Measurements from ENCODE around the gene FRS3.

The FRS3 gene

DNA sequence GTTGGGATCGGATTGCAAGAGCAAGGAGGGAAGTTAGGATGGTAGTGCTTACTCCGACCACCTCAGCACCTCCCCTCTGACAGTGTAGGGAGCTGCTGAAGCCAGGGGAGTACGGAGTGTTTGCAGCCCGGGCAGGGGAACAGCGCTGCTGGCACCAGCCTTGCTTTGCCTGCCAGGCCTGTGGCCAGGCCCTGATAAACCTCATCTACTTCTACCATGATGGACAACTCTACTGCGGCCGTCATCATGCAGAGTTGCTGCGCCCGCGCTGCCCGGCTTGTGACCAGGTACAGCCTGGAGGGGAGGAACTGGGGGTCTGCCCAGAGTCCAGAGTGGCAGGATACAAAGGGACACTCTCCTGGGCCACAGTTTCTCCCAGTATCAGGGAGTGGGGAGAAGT is 5.6 kb upstream of the FRS3 start:
- H3K27me3 ChIP-seq (ENCODE audit: low read depth), result no peaks in the 10 kb centered on the region

DNA sequence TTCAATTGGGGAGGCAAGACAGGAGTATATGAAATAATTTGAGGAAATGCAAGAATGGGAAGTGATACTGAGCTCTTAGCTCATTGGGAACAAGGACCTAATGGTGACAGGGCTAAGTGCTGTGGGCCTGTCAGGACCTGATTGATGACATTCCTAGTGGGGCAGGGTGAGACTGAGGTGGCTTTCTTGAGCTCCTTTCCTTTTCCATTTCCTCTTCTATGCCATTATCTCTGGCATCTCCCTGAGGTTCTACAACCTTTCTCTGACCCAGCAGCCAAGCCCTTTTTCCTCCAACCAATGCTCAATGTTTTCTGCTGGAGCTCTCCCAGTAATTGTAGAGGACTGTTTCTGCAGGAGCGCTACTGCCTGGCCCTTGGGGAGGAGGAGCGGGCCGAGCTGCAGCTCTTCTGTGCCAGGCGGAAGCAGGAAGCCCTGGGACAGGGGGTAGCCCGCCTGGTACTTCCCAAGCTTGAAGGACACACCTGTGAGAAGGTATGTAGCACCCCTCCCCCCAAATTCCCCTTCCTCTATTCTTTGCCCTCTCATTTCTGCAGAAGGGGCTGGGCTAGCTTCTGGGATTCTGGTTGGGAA is 5.0 kb upstream of the FRS3 start:
- H3K4me1 ChIP-seq, result peaks cover 9% of the 10 kb centered on the region
- H3K9me3 ChIP-seq, result no peaks in the 10 kb centered on the region
- no peaks in the 10 kb centered on the region for H3K27me3 ChIP-seq (ENCODE audit: low read depth)
- peaks cover 14% of the 10 kb centered on the region for H3K36me3 ChIP-seq (replicated peaks)
- no peak for DNase-seq (ENCODE audit: low spot score in 2 of 2)
- in situ Hi-C loops (cut with MboI; ENCODE audit: low sequenced_read_pairs), result loop anchor here (5.0 kb wide), 2 partner anchors 138 to 258 kb away; partner anchors contain the start of genes BYSL and MED20
- H3K4me3 ChIP-seq, result no peak overlapping the region

More for the DNA sequence above, 5.6 kb upstream of the FRS3 start:
- no peak for DNase-seq (ENCODE audit: low spot score in 2 of 2)
- peaks cover 9% of the 10 kb centered on the region for H3K4me1 ChIP-seq
- no peak overlapping the region for H3K4me3 ChIP-seq
- H3K9me3 ChIP-seq, result no peaks in the 10 kb centered on the region
- peaks cover 20% of the 10 kb centered on the region for H3K36me3 ChIP-seq (replicated peaks)
- in situ Hi-C loops (cut with MboI; ENCODE audit: low sequenced_read_pairs), result loop anchor here (5.0 kb wide), 1 partner anchor 137 kb away; the partner anchor contains the start of genes BYSL and MED20

DNA sequence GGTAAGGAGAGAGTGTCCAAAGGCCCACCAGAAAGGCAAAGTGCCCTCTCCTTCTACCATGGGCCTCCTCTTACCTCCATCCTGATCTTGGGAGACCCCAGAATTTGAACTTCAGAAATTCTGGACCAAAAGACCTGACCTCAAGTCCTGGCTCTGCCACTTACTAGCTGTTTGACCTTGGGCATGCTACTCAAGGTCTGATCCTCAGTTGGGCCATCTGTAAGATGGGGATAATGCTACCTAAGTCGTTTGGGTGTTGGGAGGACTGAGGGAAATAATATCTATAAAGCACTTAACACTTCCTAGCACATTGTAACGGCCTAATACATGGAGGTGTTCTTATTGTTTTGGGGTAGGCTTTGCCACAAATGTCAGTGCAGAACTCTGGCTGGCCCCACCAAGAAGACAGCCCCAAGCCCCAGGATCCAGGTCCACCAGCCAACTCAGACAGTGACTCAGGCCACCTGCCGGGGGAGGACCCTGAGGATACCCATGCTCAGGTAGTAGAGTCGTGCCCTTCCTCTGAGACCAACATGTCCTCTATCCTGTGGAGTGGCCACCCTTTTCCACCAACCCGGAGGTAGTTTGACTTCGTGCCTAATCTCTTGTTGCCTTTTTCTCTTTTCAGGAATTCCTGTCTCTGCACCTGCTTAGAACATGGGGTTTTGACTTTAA is 3.5 kb upstream of the FRS3 start:
- Histone ChIP-seq H3K4me1 (peaks cover 15% of the 10 kb centered on the region), H3K9me3 (no peaks in the 10 kb centered on the region), H3K27me3 (ENCODE audit: low read depth) (no peaks in the 10 kb centered on the region), H3K36me3 (replicated peaks) (peaks cover 3% of the 10 kb centered on the region), H3K4me3 (no peak overlapping the region)
- DNase-seq (ENCODE audit: low spot score in 2 of 2), result no peak
- in situ Hi-C loops (cut with MboI; ENCODE audit: low sequenced_read_pairs), result loop anchor here (5.0 kb wide), 1 partner anchor 259 kb away; no protein-coding TSS in a partner anchor

DNA sequence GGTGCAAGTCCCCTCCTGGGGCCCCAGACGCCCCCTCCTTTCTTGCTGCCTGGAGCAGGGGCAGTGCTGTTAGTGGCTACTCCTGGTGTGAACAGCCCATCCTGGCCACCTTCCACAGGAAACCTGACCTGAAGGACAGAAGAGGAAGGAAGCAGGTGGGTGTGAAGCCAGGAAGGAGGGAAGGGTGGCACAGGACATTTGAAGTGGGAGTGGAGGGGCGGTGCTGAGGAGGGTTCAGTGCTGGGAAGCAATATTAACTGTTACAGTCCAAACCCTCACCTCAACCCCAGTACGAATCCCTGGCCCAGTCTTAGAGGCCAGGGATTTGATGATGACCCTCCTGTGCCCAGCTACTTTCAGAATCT is 1.6 kb upstream of the FRS3 start:
- Histone ChIP-seq H3K4me1 (peaks cover 15% of the 10 kb centered on the region), H3K4me3 (peak overlapping the region; percentile 53), H3K27me3 (ENCODE audit: low read depth) (no peaks in the 10 kb centered on the region), H3K9me3 (no peaks in the 10 kb centered on the region), H3K36me3 (replicated peaks) (0 out of 2 replicates have a peak, but pooled peaks cover 2% of the 10 kb centered on the region)
- in situ Hi-C loops (cut with MboI; ENCODE audit: low sequenced_read_pairs), result loop anchor here (5.0 kb wide), 1 partner anchor 261 kb away; no protein-coding TSS in a partner anchor
- no peak for DNase-seq (ENCODE audit: low spot score in 2 of 2)

DNA sequence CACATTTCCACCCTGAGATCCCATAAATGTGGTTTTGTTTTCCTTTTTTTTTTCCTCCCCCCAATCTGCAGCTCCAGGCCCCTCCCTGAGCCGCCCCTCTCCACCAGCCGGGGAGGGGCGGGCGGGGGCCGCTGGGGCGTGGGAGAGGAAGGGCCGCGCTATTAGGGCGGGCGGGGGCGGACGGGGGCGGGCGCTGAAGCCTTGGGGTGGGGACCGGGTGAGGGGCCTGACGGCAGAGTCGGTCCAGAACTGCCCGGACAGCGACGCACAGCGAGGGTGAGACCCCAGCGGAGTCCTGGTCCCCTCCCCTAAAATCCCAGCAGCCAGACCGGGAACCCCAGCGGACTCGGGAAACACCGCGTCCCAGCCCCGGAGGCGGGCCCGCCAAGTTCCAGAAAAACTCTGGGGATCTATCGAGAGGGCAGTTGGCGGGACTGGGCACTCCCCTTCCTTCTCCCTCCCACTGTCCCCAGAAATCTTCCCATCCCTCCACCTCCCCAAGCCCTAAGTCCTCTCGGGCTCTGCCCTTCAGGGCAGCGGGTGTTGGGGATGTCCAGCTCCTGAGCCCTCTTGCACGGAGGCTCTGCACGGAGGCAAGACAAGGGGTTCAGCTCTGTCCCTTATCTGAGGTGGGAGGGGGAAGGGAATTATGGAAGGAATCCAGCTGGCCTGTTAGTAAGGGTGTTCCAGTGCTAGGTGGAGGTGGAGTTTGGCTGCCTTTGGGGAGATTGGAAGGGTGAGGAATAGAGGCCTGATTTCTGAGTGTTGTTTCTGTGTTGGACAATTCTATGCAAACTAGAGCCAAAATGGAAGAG is 1.1 kb upstream of the FRS3 start, which contains the start of gene PRICKLE4:
TSS of gene PRICKLE4 (plus strand) at position 232 of the 815 bp plus-strand sequence. CDS start 2,692 bp downstream, outside the sequence.
- no peaks in the 10 kb centered on the region for H3K9me3 ChIP-seq
- peaks cover 12% of the 10 kb centered on the region for H3K4me1 ChIP-seq
- no peaks in the 10 kb centered on the region for H3K27me3 ChIP-seq (ENCODE audit: low read depth)
- in situ Hi-C loops (cut with MboI; ENCODE audit: low sequenced_read_pairs), result loop anchor here (5.0 kb wide), 1 partner anchor 262 kb away; no protein-coding TSS in a partner anchor
- peaks cover 5% of the 10 kb centered on the region for H3K36me3 ChIP-seq (replicated peaks)
- H3K4me3 ChIP-seq, result peak within 1 kb of the TSS; percentile 53
- DNase-seq (ENCODE audit: low spot score in 2 of 2), result peak; percentile 5 to 56

DNA sequence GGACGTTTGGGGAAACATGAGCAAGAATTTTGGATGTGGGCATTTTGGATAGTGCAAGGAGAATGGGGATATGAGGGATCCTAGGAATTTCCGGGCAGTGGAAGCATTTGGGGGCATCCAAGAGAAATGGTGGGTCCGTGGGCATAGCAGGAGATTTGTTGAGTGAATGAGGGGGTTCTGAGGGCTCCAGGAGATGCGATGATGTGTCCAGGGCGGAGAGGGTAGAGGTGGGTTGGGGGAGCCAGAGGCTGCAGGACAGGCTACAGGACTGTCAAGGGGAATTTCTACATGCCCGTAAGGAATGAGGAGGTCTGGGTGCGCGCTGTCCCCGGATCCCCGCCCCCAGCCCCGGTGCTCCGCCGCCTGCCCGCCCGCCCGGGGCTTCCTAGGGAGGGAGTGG is 364 bp downstream of the FRS3 start:
- Histone ChIP-seq H3K9me3 (no peaks in the 10 kb centered on the region), H3K36me3 (replicated peaks) (peaks cover 19% of the 10 kb centered on the region), H3K27me3 (ENCODE audit: low read depth) (no peaks in the 10 kb centered on the region), H3K4me1 (peaks cover 12% of the 10 kb centered on the region), H3K4me3 (peak overlapping the region; percentile 49)
- no peak for DNase-seq (ENCODE audit: low spot score in 2 of 2)
- in situ Hi-C loops (cut with MboI; ENCODE audit: low sequenced_read_pairs), result no loop called here

DNA sequence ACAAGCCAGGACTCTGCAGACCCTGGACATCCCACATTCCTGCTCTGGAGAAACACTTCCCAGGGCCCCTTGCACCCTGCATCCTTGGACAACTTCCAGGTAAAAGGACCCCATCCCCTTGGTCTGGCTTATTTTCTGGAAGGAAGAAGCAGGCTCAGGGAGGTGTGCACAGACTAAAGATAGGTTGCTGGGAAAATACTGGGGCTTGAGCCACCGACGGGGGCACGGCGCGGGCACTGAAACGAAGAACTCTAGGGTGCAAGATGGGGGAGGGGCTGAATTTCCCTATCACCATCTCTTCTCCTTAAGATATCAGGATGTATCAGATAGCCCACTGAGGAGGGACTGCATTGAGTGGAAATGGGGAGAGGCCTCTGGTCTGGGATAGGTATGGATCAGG is 805 bp downstream of the FRS3 start:
- Histone ChIP-seq H3K4me3 (peak overlapping the region; percentile 49), H3K36me3 (replicated peaks) (peaks cover 20% of the 10 kb centered on the region), H3K4me1 (peaks cover 12% of the 10 kb centered on the region), H3K9me3 (no peaks in the 10 kb centered on the region), H3K27me3 (ENCODE audit: low read depth) (no peaks in the 10 kb centered on the region)
- in situ Hi-C loops (cut with MboI; ENCODE audit: low sequenced_read_pairs), result no loop called here
- DNase-seq (ENCODE audit: low spot score in 2 of 2), result no peak

DNA sequence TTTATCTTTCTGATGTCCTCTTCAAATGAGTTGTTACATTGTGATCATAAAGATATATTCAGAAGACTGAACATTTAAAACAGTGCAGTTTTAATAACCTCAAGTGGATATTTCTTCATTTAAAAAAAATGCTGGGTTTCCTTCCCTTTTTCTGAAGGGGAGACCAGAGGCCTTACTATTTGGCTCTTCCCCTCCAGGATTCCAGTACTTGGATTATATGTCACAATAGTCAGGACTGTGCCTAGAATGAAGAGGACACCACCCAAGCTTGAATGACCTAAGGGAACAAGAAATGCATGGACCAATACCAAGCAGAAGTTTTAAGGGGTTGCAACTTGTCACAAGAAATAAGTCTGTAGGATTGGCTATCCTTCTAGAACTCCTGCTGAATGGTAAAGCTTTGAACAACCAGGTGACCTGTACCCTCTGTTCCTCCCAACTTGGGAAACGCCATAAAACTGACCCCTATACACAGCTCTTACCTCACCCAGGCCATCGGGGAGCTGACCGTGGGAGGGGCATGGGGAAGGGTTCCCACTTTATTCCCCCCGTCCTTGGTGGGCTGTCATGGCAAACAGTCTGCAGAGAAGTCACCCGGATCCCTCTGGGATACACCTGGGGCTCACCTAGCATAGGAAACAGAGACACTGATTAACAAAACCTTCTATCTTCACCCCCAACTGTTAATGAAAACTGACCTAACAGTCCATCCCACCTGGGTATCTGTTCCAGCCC is 2.0 kb downstream of the FRS3 start:
- no peak overlapping the region for H3K4me3 ChIP-seq
- H3K27me3 ChIP-seq (ENCODE audit: low read depth), result no peaks in the 10 kb centered on the region
- H3K36me3 ChIP-seq (replicated peaks), result peaks cover 20% of the 10 kb centered on the region
- H3K4me1 ChIP-seq, result peaks cover 12% of the 10 kb centered on the region
- in situ Hi-C loops (cut with MboI; ENCODE audit: low sequenced_read_pairs), result no loop called here
- H3K9me3 ChIP-seq, result no peaks in the 10 kb centered on the region
- DNase-seq (ENCODE audit: low spot score in 2 of 2), result no peak

DNA sequence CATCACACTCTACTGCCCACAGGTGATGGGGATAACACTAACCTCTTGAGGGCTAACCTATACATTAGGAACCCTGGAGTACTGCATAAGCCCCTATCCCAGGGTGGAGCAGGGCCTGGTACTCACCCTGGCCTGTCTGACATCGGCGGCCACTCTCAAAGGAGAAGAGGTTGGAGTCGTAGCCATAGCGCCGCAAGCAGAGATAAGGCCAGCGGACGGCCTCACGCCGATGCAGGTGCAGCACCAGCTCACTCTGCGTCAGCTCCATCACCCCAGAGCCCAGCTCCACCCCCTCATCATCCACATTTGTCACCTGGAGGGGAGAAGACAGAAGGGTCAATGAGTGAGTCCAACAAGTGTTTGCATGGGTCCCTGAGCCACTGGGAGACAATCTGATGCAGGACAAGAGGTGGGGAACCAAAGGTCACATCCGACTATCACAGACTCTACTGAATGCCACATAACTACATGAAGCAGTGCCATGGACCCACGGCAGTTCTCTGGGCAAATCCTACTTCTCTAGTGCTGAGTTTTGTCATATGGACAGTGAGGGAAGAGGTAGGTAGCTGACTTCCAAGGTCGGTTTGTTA is 4.3 kb downstream of the FRS3 start:
- Histone ChIP-seq H3K27me3 (ENCODE audit: low read depth) (no peaks in the 10 kb centered on the region), H3K4me1 (peaks cover 6% of the 10 kb centered on the region; the same call in 1 of the 2 replicates), H3K36me3 (replicated peaks) (peaks cover 33% of the 10 kb centered on the region), H3K4me3 (no peak overlapping the region), H3K9me3 (no peaks in the 10 kb centered on the region)
- no peak for DNase-seq (ENCODE audit: low spot score in 2 of 2)
- in situ Hi-C loops (cut with MboI; ENCODE audit: low sequenced_read_pairs), result no loop called here

DNA sequence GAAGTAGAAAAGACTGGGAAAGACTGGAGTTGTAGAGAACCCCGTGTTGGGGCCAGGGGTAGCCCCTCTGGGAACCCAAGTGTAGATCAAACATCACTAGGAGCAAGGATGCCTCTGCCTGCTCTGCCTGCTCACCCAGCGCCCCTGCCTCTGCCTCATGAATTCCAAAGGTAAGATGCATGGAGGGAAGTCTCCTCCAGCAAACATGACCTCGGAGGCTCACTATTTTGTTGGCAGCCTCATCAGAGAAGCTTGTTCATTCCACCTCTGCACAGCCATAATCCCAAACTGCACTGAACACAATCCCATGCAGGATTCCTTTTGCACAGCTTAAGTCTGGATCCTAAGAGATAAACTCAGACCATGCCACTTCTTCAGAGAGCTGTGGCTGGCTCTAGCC is 4.9 kb downstream of the FRS3 start:
- Histone ChIP-seq H3K4me1 (peaks cover 6% of the 10 kb centered on the region; the same call in 1 of the 2 replicates), H3K36me3 (replicated peaks) (peaks cover 33% of the 10 kb centered on the region), H3K9me3 (no peaks in the 10 kb centered on the region), H3K4me3 (no peak overlapping the region), H3K27me3 (ENCODE audit: low read depth) (no peaks in the 10 kb centered on the region)
- DNase-seq (ENCODE audit: low spot score in 2 of 2), result no peak
- in situ Hi-C loops (cut with MboI; ENCODE audit: low sequenced_read_pairs), result no loop called here

DNA sequence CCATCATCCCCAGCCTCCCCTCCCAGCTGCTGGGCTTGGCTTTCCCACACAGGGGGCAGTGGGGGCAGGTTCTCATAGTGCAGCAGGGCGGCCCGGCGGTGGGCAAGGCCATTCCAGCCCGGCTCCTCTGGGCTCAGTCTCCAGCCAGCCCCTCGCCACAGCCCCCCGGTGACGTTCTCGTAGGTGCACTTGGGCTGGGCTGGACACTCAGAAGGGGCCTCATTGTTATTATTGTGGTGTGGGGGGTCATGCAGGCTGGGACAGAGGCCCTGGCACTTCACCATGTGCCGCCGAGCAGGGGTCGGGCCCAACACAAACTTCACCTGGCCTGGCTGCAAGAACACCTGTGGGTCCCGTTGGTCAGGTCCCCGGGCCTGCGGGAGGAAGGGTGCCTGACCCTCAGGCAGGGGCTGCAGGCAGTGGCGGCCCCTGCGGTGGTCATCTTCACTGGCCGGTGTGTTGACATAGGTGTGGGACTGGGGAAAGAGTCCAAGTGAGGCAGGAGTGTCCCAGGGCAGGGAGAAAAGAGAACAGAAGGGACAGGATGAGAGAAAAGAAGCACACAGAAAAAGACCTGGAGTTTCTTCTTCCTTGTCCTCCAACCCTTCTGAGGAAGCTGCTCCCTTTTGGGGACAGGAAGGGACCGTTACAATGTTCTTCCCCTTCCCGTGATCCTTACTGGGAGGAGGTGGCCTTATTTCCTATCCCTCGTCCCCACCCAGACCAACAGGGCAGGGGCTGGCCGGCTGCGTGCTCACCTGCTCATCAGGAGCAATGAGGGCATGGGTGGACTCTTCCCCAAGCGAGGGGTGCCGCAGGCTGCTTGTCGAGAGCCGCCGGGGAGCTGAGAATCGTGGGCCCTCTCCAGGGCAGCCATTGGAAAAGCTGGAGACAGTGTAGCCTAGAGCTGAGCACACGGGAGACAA is 8.4 kb downstream of the FRS3 start:
- Histone ChIP-seq H3K27me3 (ENCODE audit: low read depth) (no peaks in the 10 kb centered on the region), H3K4me1 (no peaks in the 10 kb centered on the region), H3K36me3 (replicated peaks) (peaks cover 31% of the 10 kb centered on the region), H3K4me3 (no peak overlapping the region), H3K9me3 (no peaks in the 10 kb centered on the region)
- in situ Hi-C loops (cut with MboI; ENCODE audit: low sequenced_read_pairs), result no loop called here
- no peak for DNase-seq (ENCODE audit: low spot score in 2 of 2)

DNA sequence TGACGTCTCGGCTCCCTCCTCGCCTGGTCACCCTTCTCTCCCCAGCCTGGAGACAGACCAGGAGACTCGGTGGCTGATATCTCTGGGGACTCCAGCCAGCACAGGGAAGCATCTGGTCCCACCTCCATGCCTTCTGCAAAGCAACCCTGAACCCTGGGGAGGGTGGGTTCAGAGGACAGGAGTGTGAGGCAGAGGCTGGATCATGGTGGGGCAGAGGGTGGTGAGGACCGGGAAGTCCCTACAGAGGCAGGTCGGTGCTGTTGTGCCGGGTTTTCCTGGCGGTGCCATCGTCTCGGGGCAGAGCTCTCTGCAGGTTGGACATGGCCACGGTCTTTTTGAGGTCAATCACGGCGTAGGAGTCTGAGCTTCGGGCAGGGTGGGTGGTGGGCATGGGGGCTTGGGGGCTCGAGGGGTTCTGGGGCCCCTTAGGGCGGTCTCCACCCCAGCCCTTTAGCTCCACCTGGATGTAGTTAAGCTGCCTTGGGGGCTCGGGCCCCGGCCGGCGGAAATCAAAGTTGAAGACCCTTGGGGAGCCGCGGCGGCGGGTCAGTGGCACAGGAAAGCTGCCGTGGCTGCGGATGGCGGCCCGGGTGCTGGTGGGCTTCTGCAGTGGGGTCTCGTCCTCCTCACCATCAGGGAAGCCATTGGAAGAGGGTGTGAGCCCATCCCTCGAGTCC is 9.2 kb downstream of the FRS3 start:
- H3K4me1 ChIP-seq, result no peaks in the 10 kb centered on the region
- in situ Hi-C loops (cut with MboI; ENCODE audit: low sequenced_read_pairs), result no loop called here
- no peaks in the 10 kb centered on the region for H3K9me3 ChIP-seq
- H3K36me3 ChIP-seq (replicated peaks), result peaks cover 26% of the 10 kb centered on the region
- no peak overlapping the region for H3K4me3 ChIP-seq
- no peaks in the 10 kb centered on the region for H3K27me3 ChIP-seq (ENCODE audit: low read depth)
- DNase-seq (ENCODE audit: low spot score in 2 of 2), result no peak

Data from HAP-1 (cell line).